ENCODE data around the gene ZC3H15. TPM values are rescaled to one million over a fixed set of nuclear protein-coding genes. Genes with fewer than 3 reads are reported as not detected.
"Not testable (repeated sequence)": the region's sequence is repeated elsewhere in the genome, so short reads cannot be mapped to it uniquely, and the experiment has no call there.

ZC3H15 gene
- total RNA-seq: 100 to 1,000 TPM; 100 to 115 TPM

- ChIA-PET CTCF (interaction anchor here (0.7 to 1.6 kb wide), 2 partner anchors 18 to 155 kb away, joined by 3 to 4 read pairs; no protein-coding TSS in a partner anchor), POLR2A (interaction anchor here (0.6 to 1.5 kb wide), 7 partner anchors 14 to 211 kb away, joined by 3 to 8 read pairs (median 3); partner anchors contain the start of gene ITGAV)
- intact Hi-C loops (cut with DNase I, micrococcal nuclease): loop anchor here (1.0 kb wide), 3 partner anchors 103 to 155 kb away; no protein-coding TSS in a partner anchor
- peaks cover 58% of the 10 kb centered on the region for H3K4me1 Mint-ChIP-seq
- DNase-seq (peak; percentile 98), ATAC-seq (peak; percentile 93)
- peak within 1 kb of the TSS; percentile 99 for H3K27ac Mint-ChIP-seq
- no peaks in the 10 kb centered on the region for H3K9me3 Mint-ChIP-seq (ENCODE audit: low read depth)
- H3K4me3 Mint-ChIP-seq: peak within 1 kb of the TSS; percentile 99
- peaks cover 28% of the 10 kb centered on the region for H3K36me3 Mint-ChIP-seq (ENCODE audit: low read depth)
- no peaks in the 10 kb centered on the region for H3K27me3 Mint-ChIP-seq
Observed at GRCh38 chr2:186485871-186486650, at the start of gene ZC3H15. Gene ZC3H15, plus strand, starts transcription at chr2:186486260. Its CDS starts 123 bp downstream, at chr2:186486383.

GRCh38 chr2:186437719-186438118 lies 48.3 kb upstream of the ZC3H15 start:
- H3K9me3 Mint-ChIP-seq (ENCODE audit: low read depth): peaks cover 11% of the 10 kb centered on the region
- H3K4me1 Mint-ChIP-seq: no peaks in the 10 kb centered on the region
- H3K36me3 Mint-ChIP-seq (ENCODE audit: low read depth): peaks cover 9% of the 10 kb centered on the region
- no peak overlapping the region for H3K4me3 Mint-ChIP-seq
- POLR2A ChIA-PET: no interaction called here
- CTCF ChIA-PET: no interaction called here
- no peak overlapping the region for H3K27ac Mint-ChIP-seq
- ATAC-seq (no peak), DNase-seq (no peak)
- H3K27me3 Mint-ChIP-seq: no peaks in the 10 kb centered on the region
- intact Hi-C loops (cut with DNase I, micrococcal nuclease): no loop called here

GRCh38 chr2:186439673-186440095 lies 46.4 kb upstream of the ZC3H15 start:
- H3K27me3 Mint-ChIP-seq; H3K4me3 Mint-ChIP-seq; H3K4me1 Mint-ChIP-seq; H3K27ac Mint-ChIP-seq; POLR2A ChIA-PET; ATAC-seq; intact Hi-C loops (cut with DNase I, micrococcal nuclease); DNase-seq; H3K36me3 Mint-ChIP-seq (ENCODE audit: low read depth); CTCF ChIA-PET: not testable (repeated sequence)
- H3K9me3 Mint-ChIP-seq (ENCODE audit: low read depth): peaks cover 11% of the 10 kb centered on the region

- Mint-ChIP-seq H3K4me3 (no peak overlapping the region), H3K27ac (no peak overlapping the region), H3K36me3 (ENCODE audit: low read depth) (peaks cover 6% of the 10 kb centered on the region), H3K4me1 (no peaks in the 10 kb centered on the region), H3K9me3 (ENCODE audit: low read depth) (peaks cover 11% of the 10 kb centered on the region), H3K27me3 (no peaks in the 10 kb centered on the region)
- no peak for ATAC-seq
- POLR2A ChIA-PET: no interaction called here
- CTCF ChIA-PET: no interaction called here
- intact Hi-C loops (cut with DNase I, micrococcal nuclease): no loop called here
- DNase-seq: no peak
Observed at GRCh38 chr2:186440506-186440905, 45.6 kb upstream of the ZC3H15 start.

GRCh38 chr2:186442885-186443284 lies 43.2 kb upstream of the ZC3H15 start:
- CTCF ChIA-PET: no interaction called here
- intact Hi-C loops (cut with DNase I, micrococcal nuclease): no loop called here
- Mint-ChIP-seq H3K4me1 (no peaks in the 10 kb centered on the region), H3K36me3 (ENCODE audit: low read depth) (peaks cover 6% of the 10 kb centered on the region), H3K27me3 (no peaks in the 10 kb centered on the region), H3K9me3 (ENCODE audit: low read depth) (peaks cover 11% of the 10 kb centered on the region), H3K27ac (no peak overlapping the region), H3K4me3 (no peak overlapping the region)
- ATAC-seq (no peak), DNase-seq (no peak)
- POLR2A ChIA-PET: no interaction called here

GRCh38 chr2:186443851-186444250 lies 42.2 kb upstream of the ZC3H15 start:
- Mint-ChIP-seq H3K36me3 (ENCODE audit: low read depth) (peaks cover 6% of the 10 kb centered on the region), H3K4me3 (no peak overlapping the region), H3K27ac (no peak overlapping the region), H3K27me3 (no peaks in the 10 kb centered on the region), H3K9me3 (ENCODE audit: low read depth) (peaks cover 10% of the 10 kb centered on the region), H3K4me1 (no peaks in the 10 kb centered on the region)
- ATAC-seq: no peak
- ChIA-PET POLR2A (no interaction called here), CTCF (no interaction called here)
- intact Hi-C loops (cut with DNase I, micrococcal nuclease): no loop called here
- no peak for DNase-seq

GRCh38 chr2:186445506-186445905 lies 40.6 kb upstream of the ZC3H15 start:
- intact Hi-C loops (cut with DNase I, micrococcal nuclease): no loop called here
- ATAC-seq (no peak), DNase-seq (no peak)
- Mint-ChIP-seq H3K27ac (no peak overlapping the region), H3K4me1 (no peaks in the 10 kb centered on the region), H3K36me3 (ENCODE audit: low read depth) (peaks cover 3% of the 10 kb centered on the region), H3K9me3 (ENCODE audit: low read depth) (no peaks in the 10 kb centered on the region), H3K4me3 (no peak overlapping the region), H3K27me3 (no peaks in the 10 kb centered on the region)
- ChIA-PET CTCF (no interaction called here), POLR2A (no interaction called here)

- Mint-ChIP-seq H3K4me1 (no peaks in the 10 kb centered on the region), H3K9me3 (ENCODE audit: low read depth) (no peaks in the 10 kb centered on the region), H3K4me3 (no peak overlapping the region), H3K27ac (no peak overlapping the region), H3K27me3 (no peaks in the 10 kb centered on the region), H3K36me3 (ENCODE audit: low read depth) (peaks cover 4% of the 10 kb centered on the region)
- POLR2A ChIA-PET: no interaction called here
- DNase-seq (no peak), ATAC-seq (no peak)
- intact Hi-C loops (cut with DNase I, micrococcal nuclease): no loop called here
- CTCF ChIA-PET: no interaction called here
Observed at GRCh38 chr2:186455613-186456012, 30.4 kb upstream of the ZC3H15 start.

- DNase-seq (no peak), ATAC-seq (no peak)
- no peak overlapping the region for H3K27ac Mint-ChIP-seq
- no peaks in the 10 kb centered on the region for H3K4me1 Mint-ChIP-seq
- H3K4me3 Mint-ChIP-seq: no peak overlapping the region
- POLR2A ChIA-PET: no interaction called here
- intact Hi-C loops (cut with DNase I, micrococcal nuclease): no loop called here
- peaks cover 4% of the 10 kb centered on the region for H3K36me3 Mint-ChIP-seq (ENCODE audit: low read depth)
- H3K27me3 Mint-ChIP-seq: no peaks in the 10 kb centered on the region
- CTCF ChIA-PET: interaction anchor here (0.7 kb wide), 1 partner anchor 10 kb away, joined by 3 read pairs; no protein-coding TSS in a partner anchor
- H3K9me3 Mint-ChIP-seq (ENCODE audit: low read depth): no peaks in the 10 kb centered on the region
Observed at GRCh38 chr2:186456941-186457340, 29.1 kb upstream of the ZC3H15 start.

GRCh38 chr2:186457908-186458307 lies 28.2 kb upstream of the ZC3H15 start:
- ChIA-PET CTCF (interaction anchor here (0.7 to 0.8 kb wide), 2 partner anchors 11 to 175 kb away, joined by 3 read pairs; no protein-coding TSS in a partner anchor), POLR2A (no interaction called here)
- H3K27me3 Mint-ChIP-seq: no peaks in the 10 kb centered on the region
- no peak overlapping the region for H3K27ac Mint-ChIP-seq
- no peak overlapping the region for H3K4me3 Mint-ChIP-seq
- intact Hi-C loops (cut with DNase I, micrococcal nuclease): no loop called here
- peaks cover 4% of the 10 kb centered on the region for H3K36me3 Mint-ChIP-seq (ENCODE audit: low read depth)
- ATAC-seq (no peak), DNase-seq (no peak)
- peaks cover 2% of the 10 kb centered on the region for H3K4me1 Mint-ChIP-seq
- H3K9me3 Mint-ChIP-seq (ENCODE audit: low read depth): no peaks in the 10 kb centered on the region

- DNase-seq: no peak
- peaks cover 4% of the 10 kb centered on the region for H3K36me3 Mint-ChIP-seq (ENCODE audit: low read depth)
- POLR2A ChIA-PET: no interaction called here
Observed at GRCh38 chr2:186459009-186459408, 27.1 kb upstream of the ZC3H15 start.

GRCh38 chr2:186460465-186460864 lies 25.6 kb upstream of the ZC3H15 start:
- Mint-ChIP-seq H3K27me3 (no peaks in the 10 kb centered on the region), H3K36me3 (ENCODE audit: low read depth) (peaks cover 4% of the 10 kb centered on the region), H3K4me1 (peaks cover 7% of the 10 kb centered on the region), H3K27ac (no peak overlapping the region), H3K9me3 (ENCODE audit: low read depth) (no peaks in the 10 kb centered on the region), H3K4me3 (no peak overlapping the region)
- DNase-seq (no peak), ATAC-seq (no peak)
- ChIA-PET POLR2A (no interaction called here), CTCF (no interaction called here)
- intact Hi-C loops (cut with DNase I, micrococcal nuclease): no loop called here

More at GRCh38 chr2:186459009-186459408, 27.1 kb upstream of the ZC3H15 start:
- Mint-ChIP-seq H3K9me3 (ENCODE audit: low read depth) (no peaks in the 10 kb centered on the region), H3K27ac (no peak overlapping the region), H3K4me3 (no peak overlapping the region), H3K27me3 (no peaks in the 10 kb centered on the region), H3K4me1 (peaks cover 7% of the 10 kb centered on the region)
- no peak for ATAC-seq
- CTCF ChIA-PET: no interaction called here
- intact Hi-C loops (cut with DNase I, micrococcal nuclease): no loop called here
